Esophagus squamous epithelium (tissue), 5 donors: Measurements from ENCODE around the gene TNKS1BP1. TPM values are rescaled to one million over a fixed set of nuclear protein-coding genes. Genes with fewer than 3 reads are reported as not detected.

Experiments
- DNase-seq: peaks from one replicate; lab custom pipeline; 2025; lab: John Stamatoyannopoulos, UW
- H3K27ac ChIP-seq, 4 donors: fragments of 200-600 bp; sonication (generic); one replicate each; pipeline ENCODE4 v1.5.1; 2016 to 2019; ENCODE audit warnings: mild to moderate bottlenecking in 1 of 4
- H3K27me3 ChIP-seq, 4 donors: fragments of 200-600 bp; sonication (generic); 1 replicate in 3 of 4; 2 replicates in 1 of 4; pipeline versions ENCODE4 v1.5.1 to v1.6.0; 2017 to 2021; ENCODE audit warnings: antibody characterized with exemption in 1 of 4
- H3K36me3 ChIP-seq, 3 donors: fragments of 200-600 bp; sonication (generic); one replicate each; pipeline ENCODE4 v1.5.1; 2016 to 2019
- H3K4me1 ChIP-seq, 3 donors: fragments of 200-600 bp; sonication (generic); one replicate each; pipeline ENCODE4 v1.5.1; 2017 to 2019
- H3K4me3 ChIP-seq, 4 donors: fragments of 200-600 bp; sonication (generic); 1 replicate in 3 of 4; 2 replicates in 1 of 4; pipeline ENCODE4 v1.5.1; 2016 to 2019; ENCODE audit warnings: mild to moderate bottlenecking in 2 of 4, moderate library complexity in 1 of 4
- H3K9me3 ChIP-seq, 3 donors: fragments of 200-600 bp; sonication (generic); one replicate each; pipeline ENCODE4 v1.5.1; 2016 to 2019
- CTCF ChIP-seq, 6 experiments: fragments of 450-650 bp in 4 of 6; fragments of 200-600 bp in 2 of 6; sonication (generic) in 2 of 6; IDR thresholded peaks; one replicate each; pipeline ENCODE4 v1.5.1; 2016 to 2019; ENCODE audit warnings: antibody characterized with exemption in 6 of 6, mild to moderate bottlenecking in 4 of 6, moderate library complexity in 4 of 6
- POLR2A ChIP-seq, 4 donors: fragments of 450-650 bp; IDR thresholded peaks; one replicate each; pipeline ENCODE4 v1.6.1; 2017; ENCODE audit warnings: antibody characterized with exemption in 4 of 4, mild to moderate bottlenecking in 4 of 4, moderate library complexity in 3 of 4
- WGBS, 2 donors: methylation state at CpG; one replicate each; pipeline ENCODE4 v1.1.5; 2018; 5-methylcytosine and 5-hydroxymethylcytosine counted together
- intact Hi-C: fragments of 100-400 bp; cut with DNase I; formaldehyde crosslinking; loops from one replicate; pipeline ENCODE4 v1.15.0; 2022
- total RNA-seq, 4 donors: library from RNA; depleted of rRNA; stranded (reverse); fragments of >200 nt; gene quantifications; one replicate each; pipeline ENCODE4 v1.1.0, GENCODE V29; 2016
- donor health status: DM: yes; HTN: yes; CAD: no.

TNKS1BP1 gene
- total RNA-seq, 4 donors from 2014 or later, result 94.6 to 212 (median 124) TPM

DNA sequence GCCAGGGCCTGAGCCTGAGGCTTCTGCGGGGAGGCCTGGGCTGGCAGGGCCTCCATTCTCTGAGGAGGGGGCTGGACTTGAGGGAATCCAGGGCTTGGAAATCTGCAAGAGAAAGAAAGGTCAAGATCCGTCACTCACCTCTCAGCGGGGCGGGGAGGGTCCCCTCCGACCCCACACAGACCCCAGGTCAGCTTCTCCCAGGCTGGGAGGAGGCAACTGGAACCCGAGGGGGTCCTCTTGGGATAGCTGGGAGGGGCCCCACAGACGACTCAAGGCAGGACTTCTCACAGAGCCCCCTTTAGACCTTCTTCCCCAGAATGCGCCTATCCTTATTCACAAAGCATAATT lies 11.0 kb downstream of the TNKS1BP1 start:
- intact Hi-C loops, result no loop called here
- peak overlapping the region in 3 of 4 donors; percentile 23 to 100 (median 93) for H3K27ac ChIP-seq
- no peak for DNase-seq
- no peaks in the 10 kb centered on the region for H3K27me3 ChIP-seq
- H3K9me3 ChIP-seq, result no peaks in the 10 kb centered on the region
- H3K4me3 ChIP-seq, result no peak overlapping the region
- H3K4me1 ChIP-seq, result peaks cover 38 to 100% (median 74%) of the 10 kb centered on the region in 3 donors
- 69 to 86% methylated on average over 4 to 6 of the region's 8 CpGs for WGBS, 2 donors
- TF ChIP-seq CTCF (IDR thresholded peaks at IDR 0.05) (no peak), POLR2A (IDR thresholded peaks at IDR 0.05) (no peak)
- peaks cover 34 to 85% (median 52%) of the 10 kb centered on the region in 3 donors for H3K36me3 ChIP-seq

DNA sequence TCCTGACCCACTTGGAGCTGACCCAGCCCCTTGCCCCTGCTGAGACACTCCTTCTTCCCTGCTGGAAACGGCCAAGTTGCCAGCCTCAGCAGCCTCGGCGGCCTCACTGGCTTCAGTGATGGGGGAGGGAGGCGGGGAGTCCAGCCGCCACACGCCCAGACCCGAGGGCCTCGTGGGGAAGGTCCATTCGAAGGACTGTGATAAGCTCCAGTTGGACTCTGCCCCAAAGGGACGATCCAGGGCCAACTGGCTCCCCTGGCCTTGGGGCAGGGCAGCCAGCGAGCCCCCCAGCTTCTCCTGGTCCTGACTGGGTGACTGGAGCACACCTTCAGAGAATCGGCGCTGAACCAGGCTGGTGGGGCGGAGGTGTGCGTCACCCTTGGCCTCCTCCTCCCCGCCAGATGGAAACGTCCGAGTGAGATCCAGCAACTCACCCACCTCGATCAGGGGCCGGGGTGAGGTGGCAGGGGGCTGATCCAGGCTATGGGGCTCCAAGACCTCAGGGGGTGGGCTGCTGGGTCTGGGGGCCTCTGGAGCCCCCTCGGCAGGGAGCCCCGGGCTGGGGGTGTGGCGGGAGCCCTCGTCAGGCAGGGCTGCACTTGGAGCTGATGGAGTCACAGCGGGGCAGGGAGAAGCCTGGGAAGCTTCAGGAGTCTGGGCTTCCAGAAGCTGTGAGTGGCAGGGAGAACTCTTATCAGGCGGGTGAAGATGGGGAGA lies 11.5 kb downstream of the TNKS1BP1 start:
- DNase-seq, result no peak
- no peak overlapping the region for H3K4me3 ChIP-seq
- peak overlapping the region; percentile 85 to 100 (median 92) for H3K27ac ChIP-seq
- H3K27me3 ChIP-seq, result no peaks in the 10 kb centered on the region
- WGBS, 2 donors, result 33% methylated on average over 1 of the region's 26 CpGs; no CpG with 5 or more reads in 1 of the 2 donors
- peaks cover 39 to 100% (median 74%) of the 10 kb centered on the region in 3 donors for H3K4me1 ChIP-seq
- H3K9me3 ChIP-seq, result no peaks in the 10 kb centered on the region
- H3K36me3 ChIP-seq, result peaks cover 36 to 85% (median 52%) of the 10 kb centered on the region in 3 donors
- TF ChIP-seq POLR2A (IDR thresholded peaks at IDR 0.05), result no peak
- TF ChIP-seq CTCF (IDR thresholded peaks at IDR 0.05), result no peak
- intact Hi-C loops, result no loop called here

DNA sequence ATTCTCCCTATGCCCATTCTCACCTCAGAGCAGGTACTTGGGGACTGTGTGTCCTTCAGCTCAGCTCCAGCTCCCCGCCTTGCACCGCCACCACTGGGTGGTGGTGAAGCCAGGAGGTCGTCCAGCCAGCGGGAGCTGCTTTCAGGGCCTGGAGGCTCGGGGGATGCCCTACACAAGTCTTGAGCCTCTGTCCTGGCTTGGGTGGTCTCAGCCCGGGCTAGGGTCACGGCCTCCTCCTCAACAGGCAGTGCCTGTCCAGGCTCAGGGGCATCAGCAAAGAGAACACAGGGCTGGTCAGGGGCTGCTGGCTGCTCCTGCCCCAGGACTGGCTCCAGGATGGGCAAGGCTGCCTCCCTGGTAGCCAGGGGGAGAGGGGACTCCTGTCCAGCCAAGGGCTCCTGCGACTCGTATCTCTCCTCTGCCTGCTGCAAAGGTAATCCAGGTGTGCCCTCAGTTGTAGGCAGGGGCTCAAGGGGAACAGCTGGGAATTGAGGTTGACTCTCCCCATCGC lies 12.2 kb downstream of the TNKS1BP1 start:
- Histone ChIP-seq H3K36me3 (peaks cover 36 to 82% (median 49%) of the 10 kb centered on the region in 3 donors), H3K4me1 (peaks cover 38 to 100% (median 73%) of the 10 kb centered on the region in 3 donors), H3K27ac (peak overlapping the region; percentile 85 to 100 (median 92)), H3K4me3 (no peak overlapping the region), H3K9me3 (no peaks in the 10 kb centered on the region), H3K27me3 (no peaks in the 10 kb centered on the region)
- intact Hi-C loops, result no loop called here
- TF ChIP-seq CTCF (IDR thresholded peaks at IDR 0.05), result peak in 1 of 6 experiments; percentile 8
- no peak for TF ChIP-seq POLR2A (IDR thresholded peaks at IDR 0.05)
- DNase-seq, result no peak
- 74% methylated on average over 7 of the region's 10 CpGs; no CpG with 5 or more reads in 1 of the 2 donors for WGBS, 2 donors

GRCh38 chr11:57311109-57311936 lies 13.4 kb downstream of the TNKS1BP1 start:
- Histone ChIP-seq H3K27me3 (no peaks in the 10 kb centered on the region), H3K4me1 (peaks cover 47 to 100% (median 73%) of the 10 kb centered on the region in 3 donors), H3K36me3 (peaks cover 26 to 73% (median 36%) of the 10 kb centered on the region in 3 donors), H3K9me3 (no peaks in the 10 kb centered on the region), H3K27ac (peak overlapping the region; percentile 85 to 100 (median 92)), H3K4me3 (peak overlapping the region; percentile 39 to 67 (median 60))
- WGBS, 2 donors, result 0% methylated on average over 7 of the region's 31 CpGs; no CpG with 5 or more reads in 1 of the 2 donors
- TF ChIP-seq POLR2A (IDR thresholded peaks at IDR 0.05) (peak in 3 of 4 donors; percentile 55 to 82 (median 59)), CTCF (IDR thresholded peaks at IDR 0.05) (peak in 1 of 6 experiments; percentile 3)
- peak; percentile 40 for DNase-seq
- intact Hi-C loops, result no loop called here
